K562 (cell line): ENCODE data around the gene TRPM2. TPM values are rescaled to one million over a fixed set of nuclear protein-coding genes. Genes with fewer than 3 reads are reported as not detected.

Experiments used
- ATAC-seq: fragments of 200-7000 bp; cut with Tn5 transposase; 3 replicates; pipeline ENCODE4 v1.9.1; 2020; ENCODE audit warnings: moderate library complexity
- BruUV-seq: library from RNA; stranded (reverse); fragments of 400-500 nt; replicated peaks from 2 replicates; lab custom pipeline; 2021; lab: Mats Ljungman, UMichigan
- CTCF ChIA-PET: fragments of 300-600 bp; formaldehyde crosslinking; extraction: SDS; loops from one replicate; lab custom pipeline; 2021; ENCODE audit warnings: low intra/inter-chr PET ratio; lab: Yijun Ruan, JAX
- POLR2A ChIA-PET: fragments of 300-600, 350-650 bp; sonication (Branson Sonifier 250); formaldehyde crosslinking; extraction: SDS; loops from one replicate; lab custom pipeline; 2021; ENCODE audit warnings: antibody characterized with exemption, inconsistent platforms; lab: Yijun Ruan, JAX
- DNase-seq, 4 experiments: peaks; one replicate each; pipeline versions ENCODE4 v3.0.0 to v3.0.0-alpha.2; 2011 to 2018; ENCODE audit warnings: low spot score in 3 of 4, mixed read lengths in 3 of 4; ENCODE audit errors: extremely low read depth in 1 of 4
- FAIRE-seq: peaks from 2 replicates; lab custom pipeline; 2011; peaks lifted over from hg19 to GRCh38; lab: Jason Lieb, UNC
- H2AFZ ChIP-seq: 2 replicates; pipeline ENCODE4 v1.6.0; 2011; ENCODE audit warnings: low read depth, low read length, control low read depth, inconsistent platforms
- H3K27ac ChIP-seq: fragments of 200-600 bp; 3 replicates; pipeline ENCODE4 v1.8.0; 2011; ENCODE audit warnings: low read depth, mild to moderate bottlenecking, control low read depth, inconsistent platforms, low read length, moderate library complexity, mixed read lengths; ENCODE audit errors: extremely low read depth
- H3K27me3 ChIP-seq, 2 experiments: fragments of 300-600 bp in 1 of 2; 2 replicates in 1 of 2; 3 replicates in 1 of 2; pipeline versions ENCODE4 v1.6.0 to v1.8.0; 2011; ENCODE audit warnings: inconsistent platforms in 2 of 2, low read length in 2 of 2, mild to moderate bottlenecking in 1 of 2, mixed read lengths in 1 of 2, moderate library complexity in 1 of 2; ENCODE audit not compliant: control insufficient read depth in 2 of 2, insufficient read depth in 2 of 2
- H3K36me3 ChIP-seq: fragments of 300-600 bp; 3 replicates; pipeline ENCODE4 v1.8.0; 2011; ENCODE audit warnings: mild to moderate bottlenecking, low read length, inconsistent platforms; ENCODE audit not compliant: control insufficient read depth, insufficient read depth
- H3K4me1 ChIP-seq, 2 experiments: fragments of 200-600 bp in 1 of 2; replicated peaks in 1 of 2; 2 replicates in 1 of 2; 3 replicates in 1 of 2; pipeline versions ENCODE4 v1.5.1 to v1.8.0; 2011; ENCODE audit warnings: inconsistent platforms in 2 of 2, low read length in 2 of 2, mild to moderate bottlenecking in 1 of 2, mixed read lengths in 1 of 2, moderate library complexity in 1 of 2; ENCODE audit not compliant: control insufficient read depth in 2 of 2, insufficient read depth in 2 of 2
- H3K4me2 ChIP-seq: 2 replicates; pipeline ENCODE4 v1.6.1; 2011; ENCODE audit warnings: low read length, control low read depth, inconsistent platforms, mixed read lengths; ENCODE audit not compliant: insufficient read depth
- H3K4me3 ChIP-seq: fragments of 200-600 bp; sonication (generic), shearing (Covaris generic); 2 replicates; pipeline ENCODE4 v1.5.1; 2016; ENCODE audit warnings: control low read depth, inconsistent platforms
- H3K79me2 ChIP-seq: fragments of 200-600 bp; 3 replicates; pipeline ENCODE4 v1.8.0; 2011; ENCODE audit warnings: low read length, inconsistent platforms; ENCODE audit not compliant: control insufficient read depth, insufficient read depth
- H3K9ac ChIP-seq, 2 experiments: 2 replicates each; pipeline versions ENCODE4 v1.6.0 to v1.6.1; 2011; ENCODE audit warnings: low read depth in 2 of 2, low read length in 2 of 2, control low read depth in 1 of 2, inconsistent platforms in 1 of 2, mild to moderate bottlenecking in 1 of 2, mixed read lengths in 1 of 2; ENCODE audit not compliant: insufficient read depth in 1 of 2
- H3K9me1 ChIP-seq: one replicate; pipeline ENCODE4 v1.6.0; 2011; ENCODE audit warnings: inconsistent platforms, mild to moderate bottlenecking, low read length, moderate library complexity; ENCODE audit not compliant: control insufficient read depth, insufficient read depth
- H3K9me3 ChIP-seq: replicated peaks from 2 replicates; pipeline ENCODE4 v1.5.1; 2011; ENCODE audit warnings: low read depth, low read length, inconsistent platforms; ENCODE audit not compliant: control insufficient read depth, insufficient read depth
- H4K20me1 ChIP-seq: replicated peaks from 2 replicates; pipeline ENCODE4 v1.6.1; 2011; ENCODE audit warnings: low read length, inconsistent platforms, mixed read lengths; ENCODE audit not compliant: control insufficient read depth, insufficient read depth
- ATF2 ChIP-seq: sonication (generic); formaldehyde crosslinking; IDR thresholded peaks from 2 replicates; pipeline ENCODE4 v1.8.1; 2022; ENCODE audit warnings: missing genetic modification reagents
- CTBP1 ChIP-seq: fragments of 450-650 bp; IDR thresholded peaks from 2 replicates; pipeline ENCODE4 v1.6.1; 2016; ENCODE audit warnings: borderline replicate concordance
- NFATC3 ChIP-seq: fragments of 450-650 bp; IDR thresholded peaks from 2 replicates; pipeline ENCODE4 v1.6.1; 2017; ENCODE audit warnings: mild to moderate bottlenecking
- RB1 ChIP-seq: fragments of 450-650 bp; IDR thresholded peaks from 2 replicates; pipeline ENCODE4 v1.6.1; 2017; ENCODE audit warnings: low read depth, mild to moderate bottlenecking
- RBM14 ChIP-seq: fragments of 200-400 bp; formaldehyde crosslinking; IDR thresholded peaks from 2 replicates; pipeline ENCODE4 v1.6.1; 2018; ENCODE audit warnings: low read depth, mild to moderate bottlenecking, low read length, moderate library complexity, borderline replicate concordance; ENCODE audit not compliant: insufficient read depth
- RBM39 ChIP-seq: fragments of 200-400 bp; formaldehyde crosslinking; optimal IDR thresholded peaks from 2 replicates; pipeline ENCODE3; 2018; ENCODE audit warnings: low read depth, low read length
- UBTF ChIP-seq, 2 experiments: IDR thresholded peaks; 2 replicates each; pipeline ENCODE4 v1.6.1; 2012; ENCODE audit warnings: improper control_type of control experiment in 2 of 2, low read depth in 2 of 2, low read length in 2 of 2, borderline replicate concordance in 1 of 2
- WGBS: fragments of 100-300 bp; shearing (Covaris generic); methylation state at CpG from one replicate; pipeline ENCODE4 v1.1.6; 2016; ENCODE audit warnings: low coverage, mixed read lengths; ENCODE audit not compliant: insufficient coverage; ENCODE audit errors: missing lambda C conversion rate; 5-methylcytosine and 5-hydroxymethylcytosine counted together
- in situ Hi-C: fragments of 300-500 bp; cut with MboI; formaldehyde crosslinking; loops from 4 replicates; pipeline ENCODE4 v1.15.0; 2018; ENCODE audit warnings: inconsistent platforms, mixed read lengths
- intact Hi-C: fragments of 100-400 bp; cut with micrococcal nuclease; formaldehyde crosslinking; loops from 2 replicates; pipeline ENCODE4 v1.14.2; 2022
- polyA plus RNA-seq, 8 experiments: library from polyadenylated mRNA; depleted of rRNA in 4 of 8; stranded (reverse) in 5 of 8; unstranded in 3 of 8; fragments of >200 nt; fragmentation: Nextera tagmentation in 2 of 8; fragmentation: Illumina TruSeq in 1 of 8; extraction: Ambion mirVana in 2 of 8; extraction: Trizol in 1 of 8; gene quantifications; 2 replicates each; pipeline versions ENCODE4 v1.2.1 to v1.2.3, GENCODE V29; 2011 to 2014; ENCODE audit warnings: inconsistent platforms in 1 of 8, missing spikeins in 1 of 8
- total RNA-seq, 7 experiments: library from RNA; depleted of rRNA in 6 of 7; stranded (reverse); fragments of >200 nt in 6 of 7; fragmentation: Illumina TruSeq in 2 of 7; extraction: Trizol in 2 of 7; gene quantifications; 2 replicates each; pipeline versions ENCODE4 v1.2.1 to v1.2.3, GENCODE V29; 2011 to 2021; ENCODE audit warnings: low replicate concordance in 1 of 7

The TRPM2 gene
- total and polyA plus RNA-seq, 9 of the 15 experiments (the other 6 are each of a cell fraction or from before 2014, with no cell fraction given) = 0.33 to 2.1 (median 0.98) TPM; not detected in 2

GRCh38 chr21:44436958-44437357 lies 83.5 kb downstream of the TRPM2 start:
- Histone ChIP-seq H4K20me1 (0 out of 2 replicates have a peak, but pooled peaks cover 9% of the 10 kb centered on the region), H3K9me1 (no peaks in the 10 kb centered on the region), H3K9ac (no peak overlapping the region), H3K36me3 (no peaks in the 10 kb centered on the region), H3K27ac (no peak overlapping the region), H3K27me3 (peaks cover 12 to 96% of the 10 kb centered on the region in 2 experiments; a peak in 3 of 5 replicates), H3K4me1 (peaks cover 0 to 14% of the 10 kb centered on the region in 2 experiments; a peak in 1 of 5 replicates), H2AFZ (no peak overlapping the region), H3K9me3 (no peaks in the 10 kb centered on the region), H3K4me2 (no peak overlapping the region), H3K79me2 (no peaks in the 10 kb centered on the region), H3K4me3 (no peak overlapping the region)
- FAIRE-seq = no peak
- no peak for TF ChIP-seq NFATC3
- no peak for TF ChIP-seq ATF2 (CRISPR knock-in tag)
- TF ChIP-seq RBM14 = no peak
- TF ChIP-seq CTBP1 = peak; percentile 42; the same call in 1 of the 2 replicates
- TF ChIP-seq UBTF (IDR thresholded peaks at IDR 0.05; ENCODE audit: borderline replicate concordance in 1 of 2, low read depth in 2 of 2, low read length in 2 of 2) = 0 out of 4 replicates have a peak, but pooled peaks of 1 of the 2 experiments have one; percentile 32
- no peak for TF ChIP-seq RB1
- no peak for TF ChIP-seq RBM39
- BruUV-seq = no TSS peak
- ChIA-PET POLR2A (interaction anchor here (1.6 kb wide), 1 partner anchor 9 kb away, joined by 9 read pairs; no protein-coding TSS in a partner anchor), CTCF (no interaction called here)
- WGBS = 9% methylated on average over 17 of the region's 18 CpGs
- no peak for DNase-seq
- in situ Hi-C loops = no loop called here
- intact Hi-C loops = no loop called here
- peak; percentile 58 for ATAC-seq
